ACHN (cell line): ENCODE data around the gene C1orf141.

Source experiments
- DNase-seq: peaks from one replicate; pipeline ENCODE4 v3.0.0-alpha.2; 2015
- in situ Hi-C: cut with HindIII; loops from 2 replicates; pipeline ENCODE4 v1.10.0; 2017; ENCODE audit warnings: low sequenced_read_pairs, low pct_ligation_motif_present, low pct_unique_long_range_greater_than_20kb

The C1orf141 gene

DNA sequence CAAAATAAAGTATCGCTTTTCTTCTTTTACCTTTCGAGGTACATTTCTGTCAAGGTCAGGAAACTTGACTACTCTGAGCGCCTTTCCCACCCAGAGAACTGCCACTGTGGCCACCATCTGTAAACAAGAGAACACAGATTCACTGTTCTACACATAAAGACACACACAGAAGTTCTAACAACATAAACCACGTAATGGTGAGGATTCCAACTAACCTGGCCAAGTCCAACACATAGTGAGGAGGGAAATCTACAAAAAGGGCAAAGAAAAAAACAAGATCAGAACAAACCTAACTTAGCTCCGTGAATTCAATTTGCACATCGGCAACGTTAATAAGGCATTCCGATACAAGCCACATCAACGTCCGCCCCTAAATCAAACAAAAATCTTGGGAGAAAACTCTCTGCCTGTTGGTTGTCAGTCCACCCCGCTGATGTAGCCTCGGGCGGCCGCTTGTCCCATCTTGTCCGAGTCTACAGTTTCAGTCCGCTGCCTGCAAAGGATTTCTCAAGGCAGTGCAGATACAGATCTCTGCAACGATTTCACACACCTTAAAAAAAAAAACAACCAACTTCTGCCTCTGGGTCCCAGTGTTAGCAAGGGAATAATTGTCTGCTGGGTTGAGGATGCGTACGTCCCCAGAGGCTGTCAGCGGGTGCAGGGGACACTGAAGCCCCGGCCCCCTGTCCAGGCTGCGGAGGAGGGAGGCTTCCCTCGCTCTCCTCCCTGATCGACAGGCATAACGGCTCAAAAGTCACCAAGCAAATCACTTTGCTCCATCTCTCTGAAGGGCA, 81.8 kb downstream of the C1orf141 start:
- peak; percentile 35 for DNase-seq
- in situ Hi-C loops: no loop called here

DNA sequence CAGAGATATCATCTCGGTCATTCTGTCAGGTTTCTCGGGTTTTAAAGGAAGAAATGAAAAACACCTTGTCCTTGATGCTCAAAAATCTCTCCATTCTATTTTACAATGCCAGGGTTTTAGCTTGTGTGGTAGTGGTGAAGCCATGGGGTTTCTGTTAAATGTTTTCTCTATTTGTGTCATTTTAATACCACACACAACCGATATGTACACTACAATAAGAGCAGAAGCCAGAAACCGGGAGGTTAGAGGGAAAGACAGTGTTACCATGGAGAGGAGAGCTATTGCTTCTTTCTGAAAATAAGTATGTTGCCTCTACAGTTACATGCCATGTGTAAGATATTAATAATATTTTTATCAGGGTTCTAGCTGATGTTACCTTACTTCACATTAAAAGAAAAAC, 83.6 kb downstream of the C1orf141 start:
- no peak for DNase-seq
- in situ Hi-C loops: no loop called here

DNA sequence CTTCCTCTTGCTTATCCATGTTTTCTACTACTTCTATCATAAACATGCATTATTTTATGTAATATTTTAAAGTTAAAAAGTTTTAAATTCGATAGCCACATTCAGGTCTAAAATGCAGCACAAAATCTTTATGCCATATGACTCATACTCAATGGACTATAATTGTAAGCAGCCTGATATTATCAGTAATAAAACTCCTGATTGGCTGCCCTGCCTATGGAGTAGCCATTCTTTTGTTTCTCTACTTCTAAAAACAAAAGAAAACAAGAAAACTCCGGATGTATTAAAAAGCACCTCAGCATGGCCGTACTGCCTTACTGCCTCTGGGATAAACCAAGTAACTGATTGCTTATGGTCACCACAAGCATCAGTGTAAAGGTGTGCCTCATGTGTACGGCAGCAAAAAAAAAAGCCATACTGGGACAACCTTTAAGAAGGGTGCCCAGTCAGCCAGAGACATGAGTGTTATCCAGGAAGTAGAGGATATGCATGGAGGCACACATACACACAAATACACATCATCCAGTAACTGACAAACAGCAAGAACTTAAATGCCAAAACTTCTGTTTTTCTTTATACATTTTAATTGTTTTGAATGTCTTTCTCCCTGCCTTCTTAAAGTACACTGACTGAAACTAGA, 90.0 kb downstream of the C1orf141 start:
- no peak for DNase-seq
- in situ Hi-C loops: no loop called here

DNA sequence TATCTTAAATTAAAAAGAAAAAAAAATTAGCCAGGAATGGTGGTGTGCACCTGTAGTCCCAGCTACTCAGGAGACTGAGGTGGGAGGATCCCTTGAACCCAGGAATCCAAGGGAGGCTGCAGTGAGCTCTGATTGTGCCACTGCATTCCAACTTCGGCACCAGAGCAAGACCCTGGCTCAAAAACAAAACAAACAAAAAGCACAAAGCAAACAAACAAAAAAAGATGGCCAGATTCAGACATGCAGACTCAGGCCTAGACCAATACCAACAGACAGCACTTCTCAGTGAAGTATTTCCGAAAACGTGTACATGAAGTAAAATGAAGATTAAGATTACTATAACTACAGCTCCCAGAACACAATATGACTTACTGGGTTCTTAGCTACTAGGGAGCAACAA, 91.4 kb downstream of the C1orf141 start:
- no peak for DNase-seq
- in situ Hi-C loops: no loop called here
